C4-2B (cell line): ENCODE results near the gene DGKD.

Source experiments
- CTCF ChIP-seq: fragments of 450-650 bp; conservative IDR thresholded peaks from 2 replicates; pipeline ENCODE4 v1.5.1; 2017; ENCODE audit warnings: mild to moderate bottlenecking
- ZFX ChIP-seq: fragments of 450-650 bp; IDR thresholded peaks from 2 replicates; pipeline ENCODE4 v1.6.1; 2017

- TF ChIP-seq CTCF (no peak), ZFX (no peak)
Observed at GRCh38 chr2:233442028-233442310, 87.7 kb downstream of the DGKD start.
